H9 (cell line): ENCODE results near the gene PTPN11. TPM values are rescaled to one million over a fixed set of nuclear protein-coding genes. Genes with fewer than 3 reads are reported as not detected.

ENCODE experiments used
- DNase-seq: peaks from one replicate; pipeline ENCODE4 v3.0.0-alpha.2; 2017
- H2AFZ ChIP-seq: one replicate; pipeline ENCODE4 v1.6.1; 2013; ENCODE audit warnings: mild to moderate bottlenecking, low read length, control low read depth, moderate library complexity
- H2AK5ac ChIP-seq: 2 replicates; pipeline ENCODE4 v1.6.1; 2013; ENCODE audit warnings: low read length, control low read depth, mixed read lengths; ENCODE audit not compliant: insufficient read length
- H2BK120ac ChIP-seq: one replicate; pipeline ENCODE4 v1.6.1; 2013; ENCODE audit warnings: low read depth, mild to moderate bottlenecking, low read length, control low read depth, inconsistent platforms; ENCODE audit not compliant: poor library complexity, severe bottlenecking
- H2BK12ac ChIP-seq: 2 replicates; pipeline ENCODE4 v1.6.1; 2013; ENCODE audit warnings: low read length, control low read depth, mixed read lengths, low read depth; ENCODE audit not compliant: insufficient read length
- H2BK15ac ChIP-seq: 2 replicates; pipeline ENCODE4 v1.6.1; 2013; ENCODE audit warnings: low read depth, low read length, control low read depth
- H2BK20ac ChIP-seq: one replicate; pipeline ENCODE4 v1.6.1; 2013; ENCODE audit warnings: low read depth, mild to moderate bottlenecking, low read length, control low read depth, inconsistent platforms; ENCODE audit not compliant: poor library complexity, severe bottlenecking
- H2BK5ac ChIP-seq: 2 replicates; pipeline ENCODE4 v1.6.1; 2013; ENCODE audit warnings: low read length, control low read depth, mixed read lengths; ENCODE audit not compliant: insufficient read length
- H3K14ac ChIP-seq: 2 replicates; pipeline ENCODE4 v1.6.1; 2013; ENCODE audit warnings: low read length, control low read depth; ENCODE audit not compliant: insufficient read depth
- H3K18ac ChIP-seq: 2 replicates; pipeline ENCODE4 v1.6.1; 2013; ENCODE audit warnings: low read depth, mild to moderate bottlenecking, mixed read lengths, low read length, control low read depth; ENCODE audit not compliant: insufficient read length
- H3K23ac ChIP-seq: 2 replicates; pipeline ENCODE4 v1.6.1; 2013; ENCODE audit warnings: low read length, control low read depth, mixed read lengths, low read depth; ENCODE audit not compliant: insufficient read length
- H3K23me2 ChIP-seq: 2 replicates; pipeline ENCODE4 v1.6.1; 2013; ENCODE audit warnings: low read depth, mild to moderate bottlenecking, mixed read lengths, low read length, control low read depth; ENCODE audit not compliant: insufficient read length, poor library complexity, severe bottlenecking
- H3K27ac ChIP-seq: 2 replicates; pipeline ENCODE4 v1.5.1; 2013; ENCODE audit warnings: low read length, control low read depth, mixed read lengths, low read depth; ENCODE audit not compliant: insufficient read length
- H3K27me3 ChIP-seq: 2 replicates; pipeline ENCODE4 v1.6.1; 2013; ENCODE audit warnings: low read length, control low read depth, inconsistent platforms; ENCODE audit not compliant: insufficient read depth
- H3K4ac ChIP-seq: 2 replicates; pipeline ENCODE4 v1.6.1; 2013; ENCODE audit warnings: low read depth, mild to moderate bottlenecking, control low read depth, inconsistent platforms, low read length, moderate library complexity
- H3K4me1 ChIP-seq: 2 replicates; pipeline ENCODE4 v1.6.1; 2013; ENCODE audit warnings: low read length, control low read depth, inconsistent platforms; ENCODE audit not compliant: insufficient read depth
- H3K4me2 ChIP-seq: 2 replicates; pipeline ENCODE4 v1.6.1; 2013; ENCODE audit warnings: low read length, control low read depth, mixed read lengths; ENCODE audit not compliant: insufficient read length, insufficient read depth
- H3K56ac ChIP-seq: 2 replicates; pipeline ENCODE4 v1.6.1; 2013; ENCODE audit warnings: low read depth, mild to moderate bottlenecking, mixed read lengths, low read length, control low read depth; ENCODE audit not compliant: insufficient read length
- H3K79me1 ChIP-seq: 2 replicates; pipeline ENCODE4 v1.6.1; 2013; ENCODE audit warnings: low read depth, mild to moderate bottlenecking, moderate library complexity, low read length, control low read depth, inconsistent platforms; ENCODE audit not compliant: insufficient read depth, poor library complexity, severe bottlenecking
- H3K79me2 ChIP-seq: 2 replicates; pipeline ENCODE4 v1.6.1; 2013; ENCODE audit warnings: low read length, control low read depth, inconsistent platforms; ENCODE audit not compliant: insufficient read depth
- H3K9ac ChIP-seq: 2 replicates; pipeline ENCODE4 v1.6.1; 2013; ENCODE audit warnings: low read length, control low read depth, mixed read lengths; ENCODE audit not compliant: insufficient read length; ENCODE audit errors: extremely low read depth
- H3K9me3 ChIP-seq: one replicate; pipeline ENCODE4 v1.6.1; 2013; ENCODE audit warnings: low read depth, low read length, inconsistent platforms; ENCODE audit not compliant: control insufficient read depth
- H3T11ph ChIP-seq: one replicate; pipeline ENCODE4 v1.6.1; 2013; ENCODE audit warnings: mild to moderate bottlenecking, low read length, control low read depth, inconsistent platforms
- H4K20me1 ChIP-seq: one replicate; pipeline ENCODE4 v1.6.1; 2013; ENCODE audit not compliant: control insufficient read depth, insufficient read length, insufficient read depth
- H4K5ac ChIP-seq: 2 replicates; pipeline ENCODE4 v1.6.1; 2013; ENCODE audit warnings: low read depth, mild to moderate bottlenecking, mixed read lengths, low read length, control low read depth; ENCODE audit not compliant: insufficient read length
- H4K8ac ChIP-seq: replicated peaks from 2 replicates; pipeline ENCODE4 v1.6.1; 2013; ENCODE audit warnings: low read length, control low read depth, mixed read lengths, low read depth; ENCODE audit not compliant: insufficient read length
- H4K91ac ChIP-seq: 2 replicates; pipeline ENCODE4 v1.6.1; 2013; ENCODE audit warnings: low read depth, mild to moderate bottlenecking, moderate library complexity, mixed read lengths, low read length, control low read depth; ENCODE audit not compliant: insufficient read length
- H3K27ac Mint-ChIP-seq, 3 experiments: 2 replicates in 2 of 3; 3 replicates in 1 of 3; pipeline ENCODE4 v1.8.0; 2020 to 2021; ENCODE audit warnings: mixed read lengths in 3 of 3, mild to moderate bottlenecking in 1 of 3, moderate library complexity in 1 of 3
- H3K27me3 Mint-ChIP-seq: 2 replicates; pipeline ENCODE4 v1.8.0; 2021; ENCODE audit warnings: low read depth, mild to moderate bottlenecking, moderate library complexity, mixed read lengths
- H3K36me3 Mint-ChIP-seq, 3 experiments: 2 replicates in 2 of 3; 3 replicates in 1 of 3; pipeline ENCODE4 v1.8.0; 2020 to 2021; ENCODE audit warnings: low read depth in 3 of 3, mixed read lengths in 3 of 3; ENCODE audit not compliant: insufficient read depth in 1 of 3
- H3K4me1 Mint-ChIP-seq, 2 experiments: 2 replicates each; pipeline ENCODE4 v1.8.0; 2020; ENCODE audit warnings: mixed read lengths in 2 of 2
- H3K4me3 Mint-ChIP-seq, 2 experiments: 2 replicates in 1 of 2; 3 replicates in 1 of 2; pipeline ENCODE4 v1.8.0; 2020 to 2021; ENCODE audit warnings: mild to moderate bottlenecking in 2 of 2, mixed read lengths in 2 of 2, moderate library complexity in 1 of 2
- H3K9me3 Mint-ChIP-seq, 2 experiments: 2 replicates in 1 of 2; 3 replicates in 1 of 2; pipeline ENCODE4 v1.8.0; 2020; ENCODE audit warnings: mild to moderate bottlenecking in 2 of 2, mixed read lengths in 2 of 2, moderate library complexity in 1 of 2
- WGBS: extraction: QIAGEN DNeasy Blood & Tissue Kit; methylation state at CpG from one replicate; pipeline ENCODE4 v1.1.7; 2013; ENCODE audit warnings: missing lambda C conversion rate, low lambda C conversion rate, mixed read lengths; ENCODE audit not compliant: insufficient read length; ENCODE audit errors: extremely low coverage; 5-methylcytosine and 5-hydroxymethylcytosine counted together
- total RNA-seq: library from RNA; stranded (reverse); gene quantifications from 2 replicates; pipeline ENCODE4 v1.2.1, GENCODE V29; 2021
- TF ChIP-seq, protein P1 (sequence below): fragments of 200-600 bp; sonication (generic); conservative IDR thresholded peaks from 3 replicates; pipeline ENCODE4 v1.8.0; 2021; ENCODE audit warnings: antibody characterized with exemption, mild to moderate bottlenecking

Gene PTPN11
- total RNA-seq, 1 experiment from 2014 or later = 112 TPM

DNA sequence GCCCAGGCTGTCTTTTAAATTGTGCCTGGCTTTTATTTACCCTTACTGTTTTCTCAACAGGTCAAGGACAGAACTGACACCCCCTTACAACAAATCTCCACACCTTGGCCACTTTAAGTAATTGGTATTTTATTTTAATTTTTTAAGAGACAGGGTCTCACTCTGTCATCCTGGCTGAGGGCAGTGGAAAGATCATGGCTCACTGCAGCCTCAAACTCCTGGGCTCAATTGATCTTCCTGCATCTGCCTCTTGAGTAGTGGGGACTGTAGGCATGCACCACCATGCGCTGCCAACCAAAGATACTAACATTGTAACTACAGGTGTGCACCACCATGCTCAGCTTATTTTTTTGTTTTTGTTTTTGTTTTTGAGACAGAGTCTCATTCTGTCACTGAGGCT is 109.8 kb downstream of the PTPN11 start:
- Histone ChIP-seq H3K79me2 (no peaks in the 10 kb centered on the region), H2BK20ac (no peak overlapping the region), H4K5ac (no peak overlapping the region), H2BK120ac (no peak overlapping the region), H3K14ac (no peak overlapping the region), H3K27ac (no peak overlapping the region), H2BK15ac (no peak overlapping the region), H2AFZ (no peak overlapping the region), H2BK12ac (no peak overlapping the region), H4K91ac (no peak overlapping the region), H3K4me2 (no peak overlapping the region), H3K23me2 (no peaks in the 10 kb centered on the region), H2BK5ac (no peak overlapping the region), H3K4ac (no peak overlapping the region), H3K56ac (no peak overlapping the region), H3K9me3 (no peaks in the 10 kb centered on the region), H3K9ac (no peak overlapping the region), H3K79me1 (no peaks in the 10 kb centered on the region), H3T11ph (no peak overlapping the region), H4K8ac (no peak overlapping the region), H4K20me1 (no peaks in the 10 kb centered on the region), H3K4me1 (no peaks in the 10 kb centered on the region), H3K27me3 (no peaks in the 10 kb centered on the region; the same call in 1 of the 2 replicates), H3K23ac (no peak overlapping the region), H3K18ac (no peak overlapping the region), H2AK5ac (no peak overlapping the region)
- WGBS = no CpG with 5 or more reads among the region's 1 CpG
- no peaks in the 10 kb centered on the region for H3K4me1 Mint-ChIP-seq
- H3K4me3 Mint-ChIP-seq = no peak overlapping the region
- no peaks in the 10 kb centered on the region; a peak in 1 of 5 replicates for H3K9me3 Mint-ChIP-seq
- no peak for DNase-seq
- H3K27ac Mint-ChIP-seq = no peak overlapping the region
- TF ChIP-seq, protein P1, sequence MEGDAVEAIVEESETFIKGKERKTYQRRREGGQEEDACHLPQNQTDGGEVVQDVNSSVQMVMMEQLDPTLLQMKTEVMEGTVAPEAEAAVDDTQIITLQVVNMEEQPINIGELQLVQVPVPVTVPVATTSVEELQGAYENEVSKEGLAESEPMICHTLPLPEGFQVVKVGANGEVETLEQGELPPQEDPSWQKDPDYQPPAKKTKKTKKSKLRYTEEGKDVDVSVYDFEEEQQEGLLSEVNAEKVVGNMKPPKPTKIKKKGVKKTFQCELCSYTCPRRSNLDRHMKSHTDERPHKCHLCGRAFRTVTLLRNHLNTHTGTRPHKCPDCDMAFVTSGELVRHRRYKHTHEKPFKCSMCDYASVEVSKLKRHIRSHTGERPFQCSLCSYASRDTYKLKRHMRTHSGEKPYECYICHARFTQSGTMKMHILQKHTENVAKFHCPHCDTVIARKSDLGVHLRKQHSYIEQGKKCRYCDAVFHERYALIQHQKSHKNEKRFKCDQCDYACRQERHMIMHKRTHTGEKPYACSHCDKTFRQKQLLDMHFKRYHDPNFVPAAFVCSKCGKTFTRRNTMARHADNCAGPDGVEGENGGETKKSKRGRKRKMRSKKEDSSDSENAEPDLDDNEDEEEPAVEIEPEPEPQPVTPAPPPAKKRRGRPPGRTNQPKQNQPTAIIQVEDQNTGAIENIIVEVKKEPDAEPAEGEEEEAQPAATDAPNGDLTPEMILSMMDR = no peak
- peaks cover 4% of the 10 kb centered on the region; the same call in 1 of the 2 replicates for H3K27me3 Mint-ChIP-seq
- no peaks in the 10 kb centered on the region; a peak in 1 of 7 replicates for H3K36me3 Mint-ChIP-seq
